Stimulated activated naive CD4-positive, alpha-beta T cell (primary cell): ENCODE data around the gene SCYGR1.
"Not testable (repeated sequence)": the region's sequence is repeated elsewhere in the genome, so short reads cannot be mapped to it uniquely, and the experiment has no call there.

ENCODE experiments used
- DNase-seq, 6 experiments: peaks; one replicate each; lab custom pipeline; 2025; lab: John Stamatoyannopoulos, UW

Gene SCYGR1

GRCh38 chr2:227387583-227387982 lies at the start of gene SCYGR1:
TSS of gene SCYGR1 (minus strand) at chr2:227387949. CDS start at chr2:227387949, 0 bp downstream.
- not testable (repeated sequence) for DNase-seq

GRCh38 chr2:227436436-227437174 lies 48.9 kb upstream of the SCYGR1 start:
- DNase-seq, result no peak

GRCh38 chr2:227433171-227433570 lies 45.4 kb upstream of the SCYGR1 start:
- no peak for DNase-seq

- no peak for DNase-seq
Measured at GRCh38 chr2:227430639-227431038, 42.9 kb upstream of the SCYGR1 start.

GRCh38 chr2:227428731-227429285 lies 41.1 kb upstream of the SCYGR1 start:
- no peak for DNase-seq

- DNase-seq, result no peak
Measured at GRCh38 chr2:227423656-227424499, 36.1 kb upstream of the SCYGR1 start.

- no peak for DNase-seq
Measured at GRCh38 chr2:227420087-227421052, 32.6 kb upstream of the SCYGR1 start.

DNA sequence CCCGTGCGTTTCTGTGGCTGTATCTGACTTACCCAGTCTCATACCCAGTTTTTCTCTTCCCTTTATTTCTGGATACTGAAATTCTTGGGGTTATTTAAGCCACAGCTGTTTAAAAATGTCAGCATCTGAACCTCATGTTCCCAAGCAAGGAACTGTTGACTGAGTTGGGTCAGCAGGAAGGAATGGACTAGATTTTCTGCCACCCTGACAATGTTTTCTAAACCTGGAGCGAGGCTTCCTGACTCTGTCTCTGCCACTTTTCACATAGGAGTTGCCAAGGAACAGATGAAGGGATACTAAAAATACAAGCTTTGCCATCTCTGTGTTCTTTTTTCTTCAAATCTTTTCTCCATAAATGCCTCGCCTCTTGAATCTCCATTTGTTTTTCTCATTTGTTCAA lies 29.0 kb upstream of the SCYGR1 start:
- no peak for DNase-seq

GRCh38 chr2:227415538-227416424 lies 28.0 kb upstream of the SCYGR1 start:
- DNase-seq, result no peak

DNA sequence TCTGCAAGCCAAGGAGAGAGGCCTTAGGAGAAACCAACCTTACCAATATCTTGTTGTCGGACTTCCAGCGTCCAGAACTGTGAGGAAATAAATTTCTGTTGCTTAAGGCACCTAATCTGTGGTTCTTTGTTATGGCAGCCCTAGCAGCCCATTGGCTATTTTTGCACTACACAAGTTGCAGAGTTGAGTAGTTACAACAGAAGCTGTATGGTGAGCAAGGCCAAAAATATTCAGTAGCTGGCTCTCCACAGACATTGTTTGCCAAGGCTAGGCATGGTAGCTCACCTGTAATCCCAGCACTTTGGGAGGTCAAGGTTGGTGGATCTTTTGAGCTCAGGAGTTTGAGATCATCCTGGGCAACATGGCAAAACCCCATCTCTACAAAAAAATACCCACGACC lies 27.1 kb upstream of the SCYGR1 start:
- no peak for DNase-seq

DNA sequence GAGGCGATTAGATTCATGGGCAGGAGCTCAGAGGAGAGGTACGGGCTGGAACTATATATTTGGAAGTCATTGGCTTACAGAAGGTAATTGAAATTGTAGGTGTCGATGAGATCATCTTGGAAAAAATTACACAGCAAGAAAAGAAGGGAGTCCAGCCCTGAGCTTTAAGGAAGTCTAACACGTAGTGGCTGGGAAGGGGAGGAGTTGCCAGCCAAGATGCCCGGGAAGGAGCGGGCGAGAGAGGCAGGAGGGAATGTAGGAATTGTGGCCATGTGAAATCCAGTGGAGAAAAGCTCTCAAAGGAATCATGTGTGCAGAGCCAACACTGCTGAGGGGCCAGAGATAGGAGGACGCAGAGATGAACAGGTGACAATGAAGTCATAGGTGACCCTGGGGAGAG lies 25.6 kb upstream of the SCYGR1 start:
- no peak for DNase-seq

GRCh38 chr2:227412877-227413276 lies 25.1 kb upstream of the SCYGR1 start:
- DNase-seq, result no peak

- DNase-seq, result no peak
Measured at GRCh38 chr2:227411990-227412350, 24.2 kb upstream of the SCYGR1 start.

DNA sequence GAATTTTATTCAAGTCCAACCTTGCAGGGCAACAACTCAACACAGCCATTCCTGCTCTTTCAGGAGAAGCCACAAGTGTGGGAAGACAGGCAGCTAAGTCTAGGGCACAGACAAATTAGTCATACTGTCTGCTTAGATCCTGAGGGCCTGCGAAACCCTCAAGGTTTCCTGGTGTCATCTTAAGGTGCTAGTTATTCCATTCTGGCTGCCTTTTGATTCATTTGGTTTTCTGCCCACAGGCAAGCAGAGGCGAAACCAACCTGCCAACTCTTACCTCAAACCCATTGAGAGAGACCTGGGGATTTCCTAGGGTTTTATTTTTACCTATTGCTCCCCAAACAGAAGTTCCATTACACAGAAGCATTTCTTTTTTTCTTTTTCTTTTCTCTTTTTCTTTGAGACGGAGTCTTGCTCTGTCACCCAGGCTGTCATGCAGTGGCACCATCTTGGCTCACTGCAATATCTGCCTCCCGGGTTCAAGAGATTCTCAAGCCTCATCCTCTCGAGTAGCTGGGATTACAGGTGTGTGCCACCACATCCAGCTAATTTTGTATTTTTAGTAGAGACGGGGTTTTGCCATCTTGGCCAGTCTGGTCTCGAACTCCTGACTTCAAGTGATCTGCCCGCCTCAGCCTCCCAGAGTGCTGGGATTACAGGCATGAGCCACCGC lies 23.7 kb upstream of the SCYGR1 start:
- DNase-seq, result no peak

DNA sequence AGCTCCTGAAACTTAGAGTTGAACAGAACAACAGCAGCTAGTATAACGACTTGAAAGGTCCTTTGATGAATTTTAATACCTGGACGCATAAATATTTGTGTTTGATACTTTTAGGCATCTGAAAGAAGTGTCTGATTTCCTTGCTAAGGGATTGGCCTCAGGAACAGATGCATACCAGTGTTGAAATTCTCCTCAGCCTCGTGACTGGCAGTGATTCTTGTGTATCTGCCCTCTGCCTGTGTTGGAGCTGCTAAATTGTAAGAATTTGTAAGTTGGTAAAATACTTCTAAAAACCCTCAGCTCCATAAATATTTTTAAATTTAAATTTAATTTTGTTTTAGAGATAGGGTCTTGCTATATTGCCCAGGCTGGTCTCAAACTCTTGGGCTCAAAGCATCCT lies 22.4 kb upstream of the SCYGR1 start:
- DNase-seq, result no peak

DNA sequence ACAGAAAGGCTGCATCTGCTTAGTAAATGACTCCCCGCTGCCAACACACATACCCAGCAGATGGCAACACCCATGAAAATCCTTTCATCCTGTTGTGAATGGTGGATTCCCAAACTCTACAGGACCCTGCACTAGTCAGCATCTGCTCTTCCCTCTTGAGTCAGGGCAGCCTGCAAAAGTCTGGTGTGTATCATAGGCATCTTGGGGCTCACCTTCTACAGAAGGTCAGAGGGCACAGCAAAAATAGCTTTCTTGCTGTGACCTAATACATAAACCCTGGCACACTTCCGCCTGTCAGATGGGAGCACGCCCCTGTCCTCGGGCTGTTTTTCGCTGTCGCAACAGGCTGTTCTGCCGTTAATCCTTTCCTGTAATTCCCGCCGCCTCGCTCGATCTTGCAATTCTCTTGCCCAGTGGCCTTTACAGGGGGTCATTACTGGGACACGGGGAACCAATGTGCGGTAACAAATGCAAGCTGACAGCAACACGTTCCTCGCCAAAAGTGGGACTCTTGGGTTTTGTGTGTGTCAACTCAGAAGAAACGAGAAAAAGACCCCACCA lies 19.9 kb upstream of the SCYGR1 start:
- no peak for DNase-seq

DNA sequence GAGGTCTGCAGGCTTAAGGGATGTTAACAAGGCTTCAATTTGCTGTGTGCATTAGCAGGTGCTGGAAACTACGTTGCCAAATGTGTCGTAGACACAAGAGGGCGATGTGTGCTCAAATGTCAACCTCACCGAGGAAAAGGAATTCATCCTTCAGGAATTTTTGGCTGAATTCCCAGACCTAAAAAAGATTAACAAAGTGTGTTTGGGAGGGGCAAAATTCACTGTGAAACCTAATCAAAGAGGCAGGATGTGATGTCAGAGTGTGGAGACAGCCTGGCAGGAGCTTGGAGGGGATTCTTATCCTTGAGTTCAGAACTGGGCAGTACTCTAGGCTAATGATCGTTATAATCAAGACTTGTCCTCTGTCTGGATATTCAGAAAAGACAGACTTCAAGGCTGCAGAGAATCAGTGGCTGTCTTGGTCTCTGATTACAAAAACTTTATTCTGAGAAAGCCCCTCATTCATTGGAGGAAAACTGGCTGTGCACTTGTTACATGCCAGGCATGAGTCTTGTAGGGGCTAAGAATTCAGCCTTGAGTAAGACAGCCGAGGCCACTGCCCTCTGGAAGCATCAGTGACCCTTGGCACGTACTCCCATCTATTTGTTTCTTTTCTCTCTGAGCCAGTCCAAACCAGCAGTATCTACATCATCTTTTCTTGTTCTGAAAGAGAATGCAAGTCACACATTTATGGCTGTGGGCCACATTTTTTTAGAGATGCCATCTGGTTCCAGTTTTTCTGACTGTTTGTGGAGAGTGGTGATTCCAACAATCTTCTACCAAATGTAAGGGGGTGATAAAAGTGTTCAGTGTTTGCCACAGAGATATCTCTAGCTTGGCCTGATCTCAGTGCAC lies 18.7 kb upstream of the SCYGR1 start:
- DNase-seq, result peak in 1 of 6 experiments; percentile 7

- peak in 2 of 6 experiments; percentile 11 to 22 for DNase-seq
Measured at GRCh38 chr2:227404585-227405271, 17.0 kb upstream of the SCYGR1 start.
